HG02885 (cell line): ENCODE measurements around the gene YBX3.

Source experiments
- ATAC-seq: cut with Tn5 transposase; IDR thresholded peaks from one replicate; pipeline ENCODE4 v1.9.1; 2021; ENCODE audit warnings: mild to moderate bottlenecking; ENCODE audit not compliant: unreplicated experiment, poor library complexity

The YBX3 gene

DNA sequence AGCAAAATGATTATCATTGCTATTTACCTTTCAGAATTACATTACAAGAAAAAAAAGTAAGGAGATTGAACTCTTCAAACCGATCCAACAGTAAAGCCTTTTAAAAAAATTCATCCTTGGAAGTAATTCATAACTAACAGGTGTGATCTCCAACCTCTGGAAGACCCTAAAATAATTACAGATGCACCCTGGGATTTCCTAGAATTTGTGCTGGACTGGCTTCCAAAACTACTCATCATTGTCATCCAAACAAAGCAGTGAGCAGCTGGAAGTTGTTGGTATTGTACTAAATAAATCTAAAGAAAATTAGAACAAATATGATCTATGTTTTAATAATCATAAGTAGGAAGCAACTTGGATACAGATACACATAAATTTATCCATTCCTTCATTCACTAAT is 1.9 kb upstream of the YBX3 start:
- no peak for ATAC-seq

- ATAC-seq, result peak; percentile 52
Measured at GRCh38 chr12:10722502-10722904, 620 bp downstream of the YBX3 start.

DNA sequence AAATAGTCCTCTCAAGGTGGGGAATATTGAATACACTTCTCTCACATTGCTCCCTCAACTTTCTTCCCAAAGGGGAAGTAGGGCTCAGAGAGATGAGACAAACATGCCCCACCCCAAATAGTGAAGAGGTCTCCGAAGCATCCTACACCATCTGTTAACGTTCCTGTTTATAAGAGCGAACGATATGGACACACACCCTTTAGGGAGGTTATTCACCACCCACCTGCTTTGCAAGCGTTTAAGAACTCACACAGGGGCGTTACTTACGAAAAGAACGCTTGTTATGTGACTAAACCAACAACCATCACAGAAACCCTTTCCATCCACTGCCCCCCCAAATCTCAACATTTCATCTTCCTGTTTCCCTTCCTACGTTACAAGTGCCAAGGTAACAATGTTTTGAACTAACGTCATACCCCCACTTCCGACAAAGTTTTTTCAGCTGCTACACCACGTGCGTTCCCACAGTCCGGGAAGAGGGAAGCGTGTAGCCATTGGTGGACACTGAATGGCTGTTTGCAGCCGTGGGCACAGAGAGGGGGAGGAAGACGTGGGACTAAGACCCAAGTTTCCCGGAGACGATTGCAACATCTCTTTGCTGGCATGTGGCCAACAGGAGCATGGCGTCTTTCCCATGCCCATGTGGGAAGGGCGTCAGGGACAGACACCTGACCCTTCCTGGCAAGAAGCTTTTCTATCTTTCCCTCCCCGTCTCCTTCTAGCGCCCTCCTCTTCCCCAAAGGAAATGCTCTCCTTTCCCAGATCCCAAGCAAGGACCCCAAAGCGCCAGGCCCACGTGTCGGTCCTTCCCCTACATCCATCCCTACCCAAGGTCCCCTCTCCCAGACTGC is 1.2 kb downstream of the YBX3 start:
- ATAC-seq, result peak; percentile 34

GRCh38 chr12:10720974-10721650 is 2.0 kb downstream of the YBX3 start:
- no peak for ATAC-seq

DNA sequence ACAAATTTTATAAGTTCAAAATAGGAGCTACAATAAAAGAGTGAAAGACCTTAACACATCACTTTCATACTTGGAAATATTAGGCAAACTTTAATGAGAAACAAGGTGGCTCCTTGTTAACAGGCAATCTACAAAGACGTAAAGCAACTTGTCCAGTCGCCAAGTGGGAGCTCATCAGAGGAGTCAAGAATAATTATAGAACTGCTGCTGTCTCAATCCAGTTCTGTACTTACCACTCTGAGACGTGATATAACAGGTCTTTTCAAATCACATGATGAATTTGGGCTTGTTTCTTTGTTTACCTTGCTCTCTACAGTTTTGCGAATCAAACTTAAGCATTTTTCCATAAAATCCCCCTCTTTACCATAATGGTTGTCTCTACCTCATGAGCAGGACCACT is 3.6 kb downstream of the YBX3 start:
- ATAC-seq, result no peak

DNA sequence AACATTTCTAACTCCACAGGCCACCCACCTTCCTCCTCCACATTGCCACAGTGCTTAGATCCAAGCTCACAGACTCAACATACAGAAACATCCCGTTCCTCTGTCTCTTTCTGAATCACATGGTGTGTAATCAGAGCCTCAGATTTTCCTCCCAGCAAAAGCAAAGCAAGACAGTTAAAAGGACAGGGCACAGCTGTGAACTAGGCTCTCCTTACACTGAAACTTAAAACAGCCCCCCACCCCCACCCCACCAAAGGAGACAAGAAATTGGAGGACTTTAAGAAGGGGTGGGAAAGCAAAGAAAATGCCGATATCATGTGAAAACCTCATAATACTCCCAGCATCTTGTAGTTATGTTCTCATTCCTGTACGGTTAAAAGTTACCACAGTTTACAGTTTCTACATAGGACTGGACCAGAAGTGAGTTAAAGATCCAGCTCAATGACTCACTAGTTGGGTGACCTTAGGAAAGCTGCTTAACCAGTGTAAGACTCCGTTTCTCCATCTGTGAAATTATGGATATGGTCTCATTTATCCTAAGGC is 4.8 kb downstream of the YBX3 start:
- ATAC-seq, result no peak

- no peak for ATAC-seq
Measured at GRCh38 chr12:10717410-10717809, 5.7 kb downstream of the YBX3 start.

DNA sequence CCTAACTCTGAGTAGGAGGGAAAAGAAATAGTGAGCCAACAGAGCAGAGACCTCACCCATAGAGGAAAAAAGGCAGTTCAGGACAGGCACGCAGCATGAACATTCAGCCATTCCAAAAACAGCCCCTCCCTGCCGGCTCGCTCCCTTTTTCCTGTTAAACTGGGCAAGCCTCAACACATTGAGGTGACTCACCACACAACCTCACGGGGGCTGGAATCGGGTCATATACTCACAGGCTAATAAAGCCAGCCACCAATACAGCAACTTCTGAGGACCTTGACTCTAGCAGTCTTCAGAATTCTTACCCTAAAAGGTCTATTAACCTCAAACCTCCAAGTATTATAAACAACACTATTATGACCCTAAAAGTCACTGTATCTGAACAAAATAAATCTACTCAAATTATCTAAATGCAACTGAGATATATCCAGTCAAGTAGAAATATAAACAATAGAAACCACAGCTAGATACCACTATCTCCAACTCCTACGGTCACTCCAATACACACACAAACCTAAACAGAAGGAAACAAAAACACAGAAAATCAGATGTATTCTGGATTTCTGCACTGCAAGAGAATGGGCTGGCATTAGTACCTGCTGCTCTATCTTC is 6.3 kb downstream of the YBX3 start:
- ATAC-seq, result no peak

- no peak for ATAC-seq
Measured at GRCh38 chr12:10716277-10716676, 6.8 kb downstream of the YBX3 start.

DNA sequence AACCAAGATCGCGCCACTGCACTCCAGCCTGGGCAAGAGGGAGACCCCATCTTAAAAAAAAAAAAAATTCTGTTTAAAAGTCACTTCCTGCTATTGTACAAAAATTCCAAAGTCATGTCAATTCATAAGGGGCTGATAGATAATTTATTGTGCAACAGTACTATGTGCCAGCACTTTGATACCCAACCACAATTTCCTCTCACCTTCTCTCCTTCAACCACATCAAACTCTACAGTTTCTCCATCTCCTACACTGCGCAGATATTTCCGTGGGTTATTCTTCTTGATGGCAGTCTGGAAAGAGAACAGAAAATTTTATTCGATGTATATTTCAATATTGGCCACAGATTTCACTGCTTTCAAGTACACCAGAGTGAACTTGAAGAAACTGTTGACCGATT is 7.6 kb downstream of the YBX3 start:
- no peak for ATAC-seq

DNA sequence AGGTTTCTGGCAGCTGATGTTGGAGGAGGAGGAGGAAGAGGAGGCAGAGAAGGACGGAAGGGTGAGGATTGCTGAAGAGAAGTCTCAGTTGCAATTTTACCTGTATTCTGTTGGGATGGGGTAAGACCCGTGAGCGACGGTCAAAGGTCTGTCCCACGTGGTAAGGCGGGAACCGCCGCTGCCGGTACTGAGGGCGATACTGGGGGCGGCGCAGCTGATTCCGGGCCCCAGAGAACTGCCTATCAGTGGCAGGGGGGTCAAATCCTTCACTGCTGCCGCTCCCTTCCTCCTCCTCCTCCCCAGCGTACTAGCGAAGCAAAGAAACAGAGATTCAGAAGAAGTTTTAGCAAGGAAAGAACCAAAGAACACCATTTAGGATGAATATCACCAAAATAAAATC is 13.3 kb downstream of the YBX3 start:
- no peak for ATAC-seq

DNA sequence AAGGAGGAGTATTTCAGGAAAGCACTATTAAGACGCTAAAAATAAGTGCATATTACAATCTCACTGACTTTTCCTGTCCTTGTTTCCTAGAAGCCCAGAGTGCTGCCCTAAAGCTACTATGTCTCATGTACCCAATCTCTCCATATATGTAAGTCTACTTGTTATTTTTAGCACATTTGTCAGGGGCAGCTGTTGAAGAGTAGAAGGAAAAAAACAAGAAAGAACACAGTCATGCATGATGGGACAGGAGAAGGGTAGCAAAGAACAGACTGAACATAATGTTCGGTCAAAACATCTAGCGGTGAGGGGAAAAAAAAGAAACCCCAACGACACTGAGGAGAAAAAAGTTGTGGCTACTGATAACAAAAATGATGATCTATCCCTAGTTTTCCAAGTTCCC is 14.3 kb downstream of the YBX3 start:
- ATAC-seq, result no peak

DNA sequence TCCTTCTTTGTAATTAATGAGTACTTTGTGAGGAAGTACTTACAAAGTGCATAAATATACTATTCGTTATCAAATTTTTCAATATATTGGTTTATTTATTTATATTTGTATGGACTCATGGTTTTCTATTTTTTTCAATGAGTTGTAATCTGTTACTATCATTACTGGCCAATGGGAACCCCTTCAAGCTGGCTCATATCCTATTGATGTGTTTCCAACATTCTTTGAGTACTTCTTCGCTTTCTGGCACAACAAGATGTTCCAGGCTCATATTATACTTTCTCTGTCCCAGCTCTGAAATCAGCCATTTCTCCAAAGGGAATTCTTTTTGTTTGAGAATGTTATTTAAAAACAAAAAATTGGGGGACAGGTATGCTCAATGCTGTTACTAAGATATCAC is 17.5 kb downstream of the YBX3 start:
- ATAC-seq, result no peak

DNA sequence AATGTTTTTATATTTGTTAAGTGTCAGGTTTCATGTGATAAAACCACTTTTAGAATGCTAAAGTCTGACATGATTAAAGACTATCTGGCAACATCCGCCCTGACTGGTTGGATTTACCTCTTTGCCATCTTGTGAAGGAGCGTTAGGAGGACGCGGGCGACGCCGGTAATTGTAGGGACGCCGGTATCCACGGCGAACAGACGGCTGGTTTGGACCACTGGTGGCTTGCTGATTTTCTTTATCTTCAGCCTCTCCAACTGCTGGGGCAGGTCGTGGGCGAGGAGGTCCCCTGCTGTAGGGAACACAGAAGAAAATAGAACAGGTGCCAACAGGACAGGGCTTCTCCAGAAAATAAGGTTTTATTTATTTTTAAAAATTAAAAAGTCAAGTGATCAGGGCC is 21.3 kb downstream of the YBX3 start:
- no peak for ATAC-seq

DNA sequence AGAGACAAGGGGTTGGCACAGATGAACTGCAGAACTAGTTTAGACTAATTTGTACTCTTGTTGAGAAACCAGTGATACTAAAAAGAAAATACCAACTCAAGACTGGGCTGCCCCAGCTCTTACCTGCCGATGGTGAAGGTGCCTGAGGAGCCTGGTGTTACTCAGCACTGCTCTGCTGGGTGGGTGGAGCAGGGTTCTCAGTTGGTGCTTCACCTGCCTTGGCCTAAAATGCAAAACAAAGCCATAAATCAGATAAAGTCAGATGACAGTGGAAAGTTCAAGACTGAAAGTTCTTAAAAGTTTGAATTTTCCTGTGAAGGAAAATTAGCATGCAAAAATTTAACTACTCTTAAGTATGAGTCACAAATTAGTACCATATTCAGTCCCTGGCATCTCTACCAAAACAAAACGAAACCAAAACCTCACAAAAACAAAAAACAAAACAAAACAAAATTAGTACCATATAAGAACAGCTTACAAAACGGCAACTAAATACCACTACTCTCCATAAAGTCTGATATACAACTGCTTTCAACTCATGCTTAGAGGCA is 21.9 kb downstream of the YBX3 start:
- ATAC-seq, result peak; percentile 72

DNA sequence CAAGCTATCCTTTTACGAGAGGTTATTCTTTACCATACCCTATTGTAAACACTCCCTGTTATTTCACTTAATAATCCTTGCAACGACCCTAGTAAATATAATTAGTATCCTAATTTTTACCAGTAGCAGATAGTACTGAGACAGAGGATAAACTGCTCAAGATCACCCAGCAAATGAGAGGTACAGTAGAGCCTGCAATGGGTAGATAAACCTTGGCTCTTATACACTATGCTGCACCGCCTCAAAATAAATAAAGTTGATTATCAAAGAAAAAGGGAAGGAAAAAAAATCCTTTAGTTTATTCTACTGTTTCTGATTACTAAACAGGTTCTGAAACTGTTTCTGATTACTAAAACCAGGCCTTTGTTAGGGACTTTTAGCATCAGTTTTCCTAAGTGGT is 22.5 kb downstream of the YBX3 start:
- peak; percentile 22 for ATAC-seq

- no peak for ATAC-seq
Measured at GRCh38 chr12:10697862-10698261, 25.3 kb downstream of the YBX3 start.

DNA sequence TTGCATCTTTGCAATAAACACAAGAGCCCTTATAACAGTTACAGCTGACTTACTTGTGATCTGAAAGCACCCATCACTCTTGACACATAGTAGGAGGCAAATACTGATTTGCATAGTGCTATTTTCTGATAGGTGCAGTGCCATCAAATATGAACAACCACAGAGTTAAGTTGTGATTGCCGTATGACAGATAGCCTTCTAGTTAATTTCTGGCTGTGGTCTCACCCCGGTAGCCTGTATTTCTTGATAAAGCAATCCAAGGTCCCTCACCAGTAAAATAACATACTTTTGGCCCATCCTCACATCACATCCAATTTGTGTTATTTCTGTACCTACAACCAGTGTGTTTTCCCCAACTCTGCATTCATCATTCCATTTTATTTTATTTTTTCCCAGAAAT is 26.0 kb downstream of the YBX3 start:
- no peak for ATAC-seq

GRCh38 chr12:10690906-10691305 is 32.2 kb downstream of the YBX3 start:
- ATAC-seq, result no peak

- ATAC-seq, result no peak
Measured at GRCh38 chr12:10689146-10689545, 34.0 kb downstream of the YBX3 start.

DNA sequence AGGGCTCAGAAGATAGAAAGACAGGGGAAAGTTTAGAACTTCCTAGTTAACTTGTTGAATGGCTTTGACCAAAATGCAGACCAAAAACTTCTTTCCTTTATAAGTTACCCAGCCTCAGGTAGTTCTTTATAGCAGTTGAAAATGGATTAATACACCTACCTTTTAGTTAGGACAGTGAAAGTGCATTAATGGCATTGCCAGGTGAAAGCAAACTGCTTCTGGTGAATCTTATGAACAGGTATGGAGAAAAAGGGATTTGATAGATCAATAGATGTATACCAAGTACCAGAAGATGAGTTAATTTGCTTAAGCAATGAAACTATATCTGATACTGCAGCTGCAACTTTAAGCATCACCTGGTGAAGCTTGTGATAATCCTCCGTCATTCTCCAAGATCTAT is 35.1 kb downstream of the YBX3 start:
- ATAC-seq, result no peak
